GM12872 (cell line): Measurements from ENCODE around the gene METTL16.

ENCODE experiments used
- TF ChIP-seq, protein P1 (sequence below): IDR thresholded peaks from 3 replicates; pipeline ENCODE4 v1.5.1; 2011; ENCODE audit warnings: low read depth, mild to moderate bottlenecking, low read length, moderate library complexity; ENCODE audit not compliant: insufficient read depth

METTL16 gene

DNA sequence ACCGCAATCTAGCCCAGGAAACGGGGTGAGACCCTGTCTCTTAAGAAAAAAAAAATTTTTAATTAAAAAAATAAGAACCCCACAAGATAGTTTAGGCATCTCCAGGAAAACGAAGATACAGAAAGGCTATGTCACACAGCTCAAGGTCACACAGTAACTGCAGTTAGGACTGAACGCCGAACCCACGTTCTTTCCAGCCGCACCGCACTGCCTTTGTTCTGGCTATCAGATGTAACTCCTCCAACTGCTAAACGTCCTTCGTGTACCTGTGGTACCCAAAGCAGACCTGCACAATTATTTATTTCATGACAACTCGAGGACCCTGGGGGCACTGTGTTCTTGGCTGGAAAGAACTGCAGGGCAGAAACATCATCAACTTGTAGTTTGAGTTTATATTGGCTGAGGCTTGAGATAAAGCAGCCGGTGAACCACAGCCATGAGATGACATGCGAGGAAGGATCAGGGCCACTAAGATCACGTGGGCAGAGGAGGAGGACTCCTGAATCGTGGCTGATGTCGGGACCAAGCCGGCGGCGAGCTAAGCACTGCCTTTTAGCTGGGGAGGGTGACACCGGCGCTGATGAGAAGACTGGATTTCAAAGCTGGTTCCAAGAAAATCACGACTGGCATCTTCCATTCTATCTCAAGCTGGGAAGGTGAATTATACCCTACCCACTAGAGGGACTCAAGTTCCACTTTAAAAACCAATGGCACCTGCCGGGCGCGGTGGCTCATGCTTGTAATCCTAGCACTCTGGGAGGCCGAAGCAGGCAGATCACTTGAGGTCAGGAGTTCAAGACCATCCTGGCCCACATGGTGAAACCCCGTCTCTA lies 90.2 kb downstream of the METTL16 start:
- TF ChIP-seq, protein P1, sequence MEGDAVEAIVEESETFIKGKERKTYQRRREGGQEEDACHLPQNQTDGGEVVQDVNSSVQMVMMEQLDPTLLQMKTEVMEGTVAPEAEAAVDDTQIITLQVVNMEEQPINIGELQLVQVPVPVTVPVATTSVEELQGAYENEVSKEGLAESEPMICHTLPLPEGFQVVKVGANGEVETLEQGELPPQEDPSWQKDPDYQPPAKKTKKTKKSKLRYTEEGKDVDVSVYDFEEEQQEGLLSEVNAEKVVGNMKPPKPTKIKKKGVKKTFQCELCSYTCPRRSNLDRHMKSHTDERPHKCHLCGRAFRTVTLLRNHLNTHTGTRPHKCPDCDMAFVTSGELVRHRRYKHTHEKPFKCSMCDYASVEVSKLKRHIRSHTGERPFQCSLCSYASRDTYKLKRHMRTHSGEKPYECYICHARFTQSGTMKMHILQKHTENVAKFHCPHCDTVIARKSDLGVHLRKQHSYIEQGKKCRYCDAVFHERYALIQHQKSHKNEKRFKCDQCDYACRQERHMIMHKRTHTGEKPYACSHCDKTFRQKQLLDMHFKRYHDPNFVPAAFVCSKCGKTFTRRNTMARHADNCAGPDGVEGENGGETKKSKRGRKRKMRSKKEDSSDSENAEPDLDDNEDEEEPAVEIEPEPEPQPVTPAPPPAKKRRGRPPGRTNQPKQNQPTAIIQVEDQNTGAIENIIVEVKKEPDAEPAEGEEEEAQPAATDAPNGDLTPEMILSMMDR = no peak

DNA sequence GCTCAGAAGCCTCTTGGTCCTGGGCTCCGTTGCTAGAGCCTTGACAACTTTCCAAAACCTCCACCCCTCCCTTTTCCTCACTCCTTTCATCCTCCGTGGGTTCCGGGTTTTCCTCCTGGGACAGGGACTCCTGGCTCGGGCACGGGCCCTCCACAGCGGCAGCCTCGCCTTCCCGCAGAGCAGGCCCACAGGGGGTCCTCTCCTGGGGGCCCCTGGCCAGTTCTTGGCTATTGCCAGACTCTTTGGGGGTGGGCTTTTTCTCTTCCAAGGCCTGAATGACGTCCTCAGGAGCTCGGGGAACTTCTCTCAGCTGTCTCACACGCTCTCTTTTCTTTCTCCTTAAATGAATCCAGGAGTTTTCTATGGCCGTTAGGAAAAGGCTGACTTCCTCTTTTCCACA lies 91.5 kb downstream of the METTL16 start:
- TF ChIP-seq, protein P1 = no peak

DNA sequence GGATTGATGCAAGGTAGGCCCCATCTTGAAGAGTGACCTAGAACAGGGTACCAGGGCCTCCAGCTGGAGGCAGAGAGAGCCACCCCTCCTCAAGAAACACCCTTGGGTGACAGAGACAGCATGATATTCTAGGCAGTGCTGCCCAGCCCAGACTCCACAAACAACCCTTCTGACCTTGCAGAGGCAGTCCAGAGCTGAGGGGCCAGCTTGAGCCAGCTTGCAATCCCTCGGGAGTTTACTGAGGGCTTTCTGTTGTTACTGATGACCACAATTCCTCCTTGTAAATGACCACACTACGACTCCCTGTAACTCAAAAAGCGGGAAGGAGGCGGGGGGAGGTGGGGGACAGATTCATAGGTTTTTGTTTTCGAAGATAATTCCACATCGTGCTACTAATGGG lies 92.2 kb downstream of the METTL16 start:
- TF ChIP-seq, protein P1 = no peak

DNA sequence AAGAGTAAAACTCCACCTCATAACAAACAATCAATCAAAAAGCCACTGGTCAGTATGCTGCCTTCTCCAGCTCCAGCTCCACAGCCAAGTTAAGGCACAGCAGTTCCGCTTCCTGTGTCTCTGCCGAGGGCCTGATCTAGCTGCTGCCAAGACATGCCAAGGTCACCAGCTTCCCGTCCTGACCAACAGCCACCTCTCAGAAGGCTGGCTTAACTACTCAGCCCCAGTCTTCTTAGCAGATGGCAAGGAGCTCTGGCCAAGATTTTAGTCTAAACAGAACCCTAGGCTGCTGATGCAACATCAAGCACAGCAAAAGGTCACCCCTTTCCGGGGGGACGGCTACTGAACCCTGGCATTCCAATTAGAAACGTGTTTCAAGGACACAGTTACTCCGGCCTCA lies 93.1 kb downstream of the METTL16 start:
- TF ChIP-seq, protein P1 = no peak

DNA sequence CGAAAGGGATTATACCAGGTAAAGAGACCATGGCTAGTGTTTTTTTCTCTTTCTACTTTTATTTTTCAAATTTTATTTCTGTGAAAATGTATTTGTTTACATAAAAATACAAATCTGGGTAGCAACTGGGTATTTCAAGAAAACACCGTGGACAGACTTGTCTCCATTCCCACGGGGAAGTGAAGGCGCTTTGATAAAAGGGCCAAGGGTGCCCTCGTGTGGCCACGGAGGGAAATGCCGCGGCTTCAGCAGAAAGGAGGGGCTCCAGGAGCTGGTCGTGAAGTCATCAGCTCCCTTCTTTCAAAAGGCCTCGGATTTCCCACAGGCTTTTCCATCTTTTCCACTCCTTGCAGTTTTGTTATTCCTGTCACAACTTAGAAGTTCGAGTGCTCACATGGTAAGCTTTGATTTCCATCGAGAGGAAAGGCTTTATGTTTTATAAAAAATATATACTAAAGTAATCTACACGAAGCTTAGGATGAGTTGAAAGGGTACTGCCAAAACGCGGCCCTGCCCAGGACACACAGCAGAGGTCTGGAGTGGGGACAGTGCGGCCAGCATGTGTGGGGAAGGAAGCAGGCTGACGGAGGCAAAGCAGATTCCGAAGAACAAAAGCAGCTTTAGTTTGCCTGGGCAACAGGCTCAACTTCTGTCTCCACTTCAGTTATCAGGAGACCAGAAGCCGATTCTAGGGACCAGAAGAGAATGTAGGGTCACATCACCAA lies 95.5 kb downstream of the METTL16 start:
- TF ChIP-seq, protein P1 = peak; percentile 94

DNA sequence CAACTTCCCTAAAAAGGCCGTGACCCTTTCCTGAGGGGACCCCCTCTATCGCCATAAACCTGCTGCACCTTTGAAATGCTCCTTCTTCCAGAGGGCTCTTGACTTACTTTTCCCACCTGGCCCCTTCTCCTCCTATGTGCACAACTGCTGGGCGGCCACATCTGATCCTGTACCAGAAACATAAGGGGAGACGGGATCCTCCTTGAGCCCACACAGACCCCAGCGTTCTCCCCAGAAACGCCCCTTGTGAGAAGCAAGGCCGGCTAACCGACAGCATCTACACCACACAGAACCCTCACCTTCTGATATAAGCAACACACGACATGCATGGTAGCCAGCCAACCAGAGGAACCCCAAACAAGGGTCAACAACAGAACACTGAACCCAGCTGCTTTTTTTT lies 96.6 kb downstream of the METTL16 start:
- TF ChIP-seq, protein P1 = no peak

DNA sequence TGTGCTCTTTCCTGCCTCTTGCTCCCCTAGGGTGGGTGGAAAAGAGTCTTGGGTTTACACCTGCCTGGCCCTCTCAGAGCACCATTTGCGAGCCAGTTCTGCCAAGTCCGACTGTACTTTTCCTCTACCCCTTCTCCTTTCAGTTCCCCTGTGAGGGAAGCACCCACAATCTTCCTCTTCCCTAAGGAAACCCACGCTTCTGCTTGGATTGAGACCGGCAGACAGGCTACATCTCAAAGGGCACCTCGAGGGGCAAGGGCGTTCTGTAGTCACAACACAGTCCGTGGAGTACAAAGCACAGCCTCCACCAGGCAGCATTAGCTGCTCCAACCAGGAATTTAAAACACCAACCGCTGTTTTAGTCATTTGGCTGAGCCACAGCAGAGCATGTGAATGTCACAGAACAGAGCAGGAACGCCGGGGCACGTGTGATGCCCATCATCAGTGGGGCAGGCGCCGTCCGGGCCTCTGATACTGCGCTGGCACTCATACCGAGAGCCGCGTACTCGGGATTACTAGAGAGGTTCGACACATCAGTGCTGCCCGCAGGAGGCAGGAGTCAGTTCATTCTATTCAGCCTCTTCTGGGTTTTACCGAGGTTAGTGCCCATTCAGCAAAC lies 97.1 kb downstream of the METTL16 start:
- TF ChIP-seq, protein P1 = no peak
